ENCODE results near the gene PNKD.

DNA sequence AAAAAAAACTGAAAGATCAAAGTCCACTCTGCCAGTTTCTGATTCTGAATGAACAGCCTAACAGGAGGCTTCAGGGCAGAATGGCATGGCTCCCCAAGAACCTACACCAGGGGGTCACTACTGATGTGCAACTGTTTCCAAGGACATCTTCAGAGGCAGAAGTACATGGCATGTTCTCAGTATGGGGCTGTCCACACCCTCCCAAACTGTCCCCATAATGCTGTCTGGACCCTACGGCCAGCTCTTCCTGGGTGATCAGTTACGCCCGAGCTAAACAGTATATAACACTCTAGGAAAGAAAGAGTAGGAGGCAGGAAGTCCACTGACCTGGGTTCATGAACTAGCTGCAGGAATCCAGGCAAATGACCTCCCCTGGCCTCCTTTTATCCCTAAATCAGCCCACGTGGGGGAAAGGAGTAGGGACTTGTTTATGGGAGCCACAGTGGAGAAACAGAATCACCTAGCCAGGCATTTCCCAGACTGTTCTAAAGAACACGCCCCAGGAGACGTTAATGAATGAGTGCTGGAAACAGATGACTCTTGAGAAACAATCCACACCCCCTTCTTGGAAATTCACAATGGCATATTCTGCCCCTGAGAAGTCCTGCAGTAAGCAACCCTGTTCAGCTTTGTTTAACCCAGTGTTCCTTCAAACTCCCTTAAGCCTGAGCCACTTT lies 19.5 kb downstream of the PNKD start:
- TF ChIP-seq EZH2phosphoT487 (IDR thresholded peaks at IDR 0.05; ENCODE audit: borderline replicate concordance): no peak
- TF ChIP-seq, protein P1, sequence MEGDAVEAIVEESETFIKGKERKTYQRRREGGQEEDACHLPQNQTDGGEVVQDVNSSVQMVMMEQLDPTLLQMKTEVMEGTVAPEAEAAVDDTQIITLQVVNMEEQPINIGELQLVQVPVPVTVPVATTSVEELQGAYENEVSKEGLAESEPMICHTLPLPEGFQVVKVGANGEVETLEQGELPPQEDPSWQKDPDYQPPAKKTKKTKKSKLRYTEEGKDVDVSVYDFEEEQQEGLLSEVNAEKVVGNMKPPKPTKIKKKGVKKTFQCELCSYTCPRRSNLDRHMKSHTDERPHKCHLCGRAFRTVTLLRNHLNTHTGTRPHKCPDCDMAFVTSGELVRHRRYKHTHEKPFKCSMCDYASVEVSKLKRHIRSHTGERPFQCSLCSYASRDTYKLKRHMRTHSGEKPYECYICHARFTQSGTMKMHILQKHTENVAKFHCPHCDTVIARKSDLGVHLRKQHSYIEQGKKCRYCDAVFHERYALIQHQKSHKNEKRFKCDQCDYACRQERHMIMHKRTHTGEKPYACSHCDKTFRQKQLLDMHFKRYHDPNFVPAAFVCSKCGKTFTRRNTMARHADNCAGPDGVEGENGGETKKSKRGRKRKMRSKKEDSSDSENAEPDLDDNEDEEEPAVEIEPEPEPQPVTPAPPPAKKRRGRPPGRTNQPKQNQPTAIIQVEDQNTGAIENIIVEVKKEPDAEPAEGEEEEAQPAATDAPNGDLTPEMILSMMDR (IDR thresholded peaks at IDR 0.05 in 2 of 3, conservative IDR thresholded peaks at IDR 0.05 in 1 of 3; ENCODE audit: borderline replicate concordance in 1 of 3, insufficient read depth in 1 of 3, low read depth in 2 of 3, low read length in 2 of 3): no peak
- no peak for TF ChIP-seq YY1 (IDR thresholded peaks at IDR 0.05; ENCODE audit: extremely low read depth, insufficient replicate concordance, low read depth, low read length)
- no peak for TF ChIP-seq POLR2A (IDR thresholded peaks at IDR 0.05; ENCODE audit: borderline replicate concordance, extremely low read depth, insufficient read depth, insufficient read length)
- TF ChIP-seq POLR2AphosphoS5 (IDR thresholded peaks at IDR 0.05; ENCODE audit: low read depth, low read length): no peak
